GM19043 (cell line): ENCODE data around the gene KLHL40.

Experiments
- ATAC-seq: cut with Tn5 transposase; IDR thresholded peaks from one replicate; pipeline ENCODE4 v1.9.1; 2021; ENCODE audit warnings: low read depth; ENCODE audit not compliant: unreplicated experiment

Gene KLHL40

DNA sequence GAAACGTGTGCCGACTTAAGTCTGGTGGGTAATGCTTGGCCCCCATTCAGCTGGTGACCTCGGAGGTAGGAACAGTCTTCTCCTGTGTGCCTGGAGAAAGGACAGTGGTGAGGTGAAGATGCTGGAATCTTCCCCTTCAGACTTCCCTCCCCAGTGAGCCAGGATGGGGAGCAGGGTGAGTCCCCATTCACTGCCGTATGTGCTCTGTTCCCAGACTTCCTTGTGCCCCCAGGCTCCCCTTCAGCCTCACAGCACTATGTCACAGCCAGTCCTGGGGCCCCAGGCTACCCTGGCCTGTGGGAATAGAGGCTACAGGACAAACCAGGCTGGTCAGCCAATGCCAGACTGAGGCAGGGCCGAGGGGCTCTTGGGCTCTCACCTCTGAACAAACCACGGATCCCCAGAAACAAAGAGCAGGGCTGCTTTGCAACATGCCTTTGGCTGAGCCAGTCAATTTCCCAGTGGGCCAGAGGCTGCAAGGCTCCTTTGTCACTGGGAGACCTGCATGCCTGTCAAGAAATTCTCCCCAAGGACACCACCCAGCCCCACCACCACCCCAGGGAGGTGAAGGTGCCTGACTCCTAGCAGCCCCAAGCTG, 49.0 kb downstream of the KLHL40 start:
- no peak for ATAC-seq

DNA sequence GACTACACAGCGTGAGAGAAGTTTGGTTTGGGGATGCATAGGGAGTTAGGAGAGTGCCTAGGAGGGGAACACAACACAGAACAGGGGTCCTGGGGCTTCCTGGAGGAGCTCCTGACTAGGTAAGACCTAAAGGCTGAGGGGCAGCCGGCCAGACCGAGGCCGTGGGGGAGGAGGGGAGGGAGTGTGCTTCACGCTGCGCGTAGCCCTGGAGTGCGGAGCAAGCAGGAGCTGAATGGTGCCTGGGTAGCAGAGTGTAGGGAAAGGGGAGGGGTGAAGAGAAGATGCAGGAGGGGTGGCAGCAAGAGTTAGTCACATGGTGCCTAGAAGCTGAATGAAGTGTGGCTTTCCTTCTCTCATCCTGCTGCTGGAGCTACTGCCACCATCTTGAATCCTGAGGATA, 49.7 kb downstream of the KLHL40 start:
- ATAC-seq = no peak

DNA sequence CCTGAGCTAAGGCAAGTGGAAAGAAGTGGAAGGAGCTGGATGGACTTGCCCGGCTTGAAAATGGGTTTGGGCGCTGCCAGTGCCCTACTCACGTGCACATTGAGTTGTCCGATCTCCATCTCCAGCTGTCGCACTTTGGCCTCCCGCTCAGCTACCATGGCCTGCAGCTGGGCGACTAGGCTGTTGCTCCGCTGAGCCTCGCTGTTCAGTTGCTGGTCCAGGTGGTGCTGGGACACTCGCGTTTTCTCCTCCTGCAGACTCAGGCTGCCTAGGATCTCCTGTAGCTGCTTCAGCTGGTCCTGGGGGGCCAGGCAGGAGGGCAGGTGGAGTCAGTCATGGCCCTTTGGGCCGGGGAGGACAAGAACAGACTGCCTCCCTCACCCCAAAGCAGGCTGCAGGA, 50.3 kb downstream of the KLHL40 start:
- no peak for ATAC-seq

DNA sequence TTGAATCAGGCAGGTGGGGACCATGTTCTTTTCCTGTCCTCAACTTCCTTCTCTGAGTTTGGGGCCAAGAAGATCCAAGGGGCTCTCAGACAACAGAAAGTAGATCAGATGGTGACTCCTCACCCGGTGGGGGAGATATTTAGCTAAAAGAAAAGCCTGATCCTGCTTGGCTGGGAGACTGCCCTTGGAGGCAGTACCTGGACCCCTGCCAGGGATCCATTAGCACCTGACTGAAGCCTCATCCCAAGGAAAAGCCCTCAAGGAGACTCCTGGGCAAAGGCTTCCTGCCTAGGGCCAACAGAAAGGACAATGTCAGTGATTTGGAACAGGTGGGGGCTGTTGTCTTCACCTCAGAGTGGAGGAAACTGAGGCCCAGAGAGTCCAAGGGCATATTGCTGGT, 50.7 kb downstream of the KLHL40 start:
- no peak for ATAC-seq

DNA sequence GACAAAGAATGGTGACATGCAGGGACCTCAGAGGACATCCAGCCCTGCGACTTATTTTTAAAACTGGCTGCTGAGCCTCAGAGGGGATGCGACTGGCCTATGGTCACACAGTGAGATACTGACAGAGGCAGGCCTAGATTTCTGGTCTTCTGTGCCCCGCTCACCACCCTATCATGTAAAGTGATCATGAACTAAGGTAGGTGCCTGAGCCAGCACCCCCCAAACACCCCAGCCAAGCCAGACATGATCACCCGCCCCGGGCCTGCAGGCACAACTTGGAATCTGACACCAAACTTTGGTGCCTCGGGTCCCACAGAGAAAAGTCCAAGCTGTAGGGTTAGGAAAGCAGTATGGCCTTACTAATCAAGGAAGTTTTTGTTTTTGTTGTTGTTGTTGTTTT, 51.2 kb downstream of the KLHL40 start:
- ATAC-seq = no peak

DNA sequence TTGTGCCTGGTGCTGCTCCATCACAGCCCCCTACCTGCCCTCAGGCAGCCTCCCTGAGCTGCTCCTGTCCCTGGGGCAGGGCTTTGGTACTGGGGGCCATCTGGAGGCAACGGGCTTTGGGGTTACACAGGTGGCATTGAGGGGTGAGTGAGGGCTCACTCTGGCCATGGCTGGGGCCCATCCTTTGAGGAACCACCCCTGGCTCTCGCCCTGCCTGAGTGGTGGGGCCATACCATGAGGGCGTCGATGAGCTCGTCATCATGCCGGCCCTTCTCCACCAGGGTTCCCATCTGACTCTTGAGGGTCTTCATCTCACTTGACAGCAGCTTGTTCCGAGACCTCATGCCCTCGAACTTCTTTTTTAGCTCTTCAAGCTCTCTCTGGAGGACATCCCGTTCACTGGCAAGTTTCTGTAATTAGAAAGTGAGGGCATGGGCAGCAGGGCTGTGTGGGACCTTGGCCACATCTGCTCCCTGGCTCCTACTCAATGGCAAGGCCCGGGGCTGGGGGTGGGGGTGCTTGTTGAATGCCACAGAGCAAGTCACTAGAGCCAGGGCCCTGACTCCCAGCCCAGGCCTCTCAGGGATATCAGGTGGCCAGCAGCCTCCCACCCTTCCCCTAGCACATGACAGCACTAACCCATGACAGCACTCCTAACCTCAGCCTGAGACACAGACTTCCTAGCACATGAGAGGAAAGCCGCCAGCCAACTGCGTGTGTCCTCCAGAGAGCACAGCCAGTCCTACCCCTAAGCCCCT, 54.2 kb downstream of the KLHL40 start:
- ATAC-seq = no peak

DNA sequence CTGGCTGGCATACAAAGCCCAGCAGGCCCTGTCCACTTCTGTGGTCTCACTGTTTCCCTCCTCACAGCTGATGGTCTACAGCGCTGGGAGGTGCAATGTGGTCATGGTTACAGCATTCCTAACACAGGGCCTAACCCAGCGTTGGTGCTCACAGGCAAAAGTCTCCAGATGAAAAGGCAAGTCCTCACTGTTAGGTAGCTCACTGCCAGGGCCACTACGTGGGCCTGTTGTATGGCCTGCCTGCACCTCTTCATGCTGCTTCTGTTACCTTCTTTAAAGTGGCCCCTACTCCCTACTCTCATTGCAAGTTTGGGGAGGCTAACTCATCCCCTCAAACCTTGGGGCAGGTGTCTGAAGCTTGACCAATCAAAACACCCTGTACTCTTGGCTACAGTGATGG, 56.5 kb downstream of the KLHL40 start:
- no peak for ATAC-seq
